AML-193 (cell line): ENCODE data around the gene LRRTM2.

Experiments
- DNase-seq, 2 experiments: peaks; one replicate each; lab custom pipeline; 2025; lab: John Stamatoyannopoulos, UW

Gene LRRTM2

DNA sequence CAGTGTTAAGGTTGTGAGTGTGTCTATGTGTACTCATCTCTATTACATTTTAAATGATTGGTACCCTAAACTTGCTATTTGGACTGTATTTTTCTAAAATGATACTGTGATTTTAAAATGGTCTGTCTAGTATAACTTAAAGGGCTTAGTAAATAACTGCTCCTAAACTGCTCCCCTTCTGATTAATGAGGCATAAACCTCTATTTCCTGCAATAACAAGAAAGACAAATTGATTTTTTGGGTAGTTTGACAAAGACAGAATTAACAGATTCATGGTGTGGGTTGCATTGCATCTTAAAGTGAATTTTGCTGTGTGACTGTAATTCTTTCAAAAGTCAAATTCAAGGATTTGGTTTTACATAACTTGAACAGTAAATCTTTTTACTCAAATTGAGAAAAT is 8.1 kb upstream of the LRRTM2 start:
- no peak for DNase-seq

DNA sequence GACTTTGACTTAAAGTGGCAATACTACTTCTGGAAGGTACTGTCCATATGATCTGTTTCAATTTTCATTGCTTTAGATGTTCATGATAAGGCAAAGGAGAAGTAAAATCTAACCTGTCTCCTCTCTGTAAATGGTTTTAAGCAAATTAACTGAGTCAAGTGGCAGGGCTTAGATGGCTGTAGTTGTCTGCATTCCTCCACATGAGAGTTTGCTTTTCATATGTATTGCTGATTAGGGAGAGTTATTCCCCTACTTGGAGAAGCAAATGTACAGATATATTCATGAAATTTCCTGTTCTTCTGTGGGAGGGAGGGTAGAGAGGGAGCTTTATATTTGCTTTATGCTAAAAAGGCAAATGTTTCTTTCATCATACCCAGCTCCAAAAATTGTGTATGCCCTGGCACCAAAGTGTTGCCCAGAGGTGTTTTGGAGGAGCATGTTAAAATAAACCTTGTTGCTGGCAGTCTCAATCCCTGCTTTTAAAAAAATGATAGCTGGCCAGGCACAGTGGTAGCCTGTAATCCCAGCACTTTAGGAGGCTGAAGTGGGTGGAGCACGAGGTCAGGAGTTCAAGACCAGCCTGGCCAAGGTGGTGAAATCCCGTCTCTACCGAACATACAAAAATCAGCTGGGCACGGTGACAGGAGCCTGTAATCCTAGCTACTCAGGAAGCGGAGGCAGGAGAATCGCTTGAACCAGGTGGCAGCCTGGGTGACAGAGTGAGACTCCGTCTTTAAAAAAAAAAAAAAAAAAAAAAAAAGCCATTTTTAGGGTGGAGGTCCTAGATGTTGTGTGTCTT is 3.5 kb upstream of the LRRTM2 start:
- DNase-seq: no peak

DNA sequence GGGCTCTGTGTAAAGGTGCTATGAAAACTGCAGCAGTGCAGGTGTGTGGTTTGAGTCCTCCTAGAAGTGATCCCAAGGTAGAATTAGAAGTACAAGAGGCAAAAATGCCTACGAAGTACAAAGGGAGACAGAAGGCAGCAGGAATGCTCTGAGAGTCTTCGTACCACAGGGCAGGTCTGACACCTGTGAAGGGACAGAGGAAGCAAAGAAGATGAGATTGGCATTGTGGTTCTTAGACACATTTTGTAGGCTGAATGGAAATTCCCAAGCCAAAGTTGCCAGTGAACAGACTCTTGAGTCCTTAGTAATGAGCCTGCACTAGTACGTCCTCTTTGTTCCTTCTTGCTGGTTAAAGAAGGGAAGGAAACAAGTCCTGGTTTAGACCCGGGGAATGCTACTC is 1.7 kb upstream of the LRRTM2 start:
- no peak for DNase-seq

DNA sequence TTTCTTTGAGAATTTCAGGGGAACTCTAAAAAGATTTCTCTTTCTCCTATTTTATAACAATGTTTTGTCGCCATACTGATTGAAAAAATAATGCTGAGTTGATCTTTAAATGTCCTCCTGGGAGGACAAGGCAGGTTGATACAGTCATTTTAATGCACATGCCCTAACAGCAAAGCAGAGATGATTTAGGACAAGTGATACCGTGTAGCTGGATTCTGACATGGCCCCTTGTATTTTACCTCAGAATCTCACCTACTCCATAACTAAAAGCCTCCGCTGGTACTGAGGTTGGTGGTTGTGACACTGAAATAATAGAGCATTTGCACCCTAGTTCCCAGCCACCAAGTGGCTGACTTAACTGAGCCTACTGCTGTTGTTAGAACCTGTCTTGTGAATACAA is 811 bp upstream of the LRRTM2 start:
- no peak for DNase-seq

DNA sequence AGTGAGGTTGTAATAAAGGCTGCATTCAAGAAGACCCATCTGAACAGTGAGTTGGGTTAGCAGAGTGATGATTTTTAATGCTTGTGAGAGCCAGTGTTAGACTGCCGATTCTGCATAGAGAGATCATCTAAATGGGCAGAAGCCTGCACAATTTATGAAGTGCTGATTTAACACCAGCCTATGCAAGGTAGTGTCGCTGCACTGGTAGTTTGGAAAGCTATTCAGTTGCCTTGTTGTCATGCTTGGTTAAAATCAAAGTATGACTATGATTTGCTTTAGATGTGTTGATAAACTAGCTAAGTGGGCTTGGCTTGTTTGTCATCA is 379 bp upstream of the LRRTM2 start:
- no peak for DNase-seq

DNA sequence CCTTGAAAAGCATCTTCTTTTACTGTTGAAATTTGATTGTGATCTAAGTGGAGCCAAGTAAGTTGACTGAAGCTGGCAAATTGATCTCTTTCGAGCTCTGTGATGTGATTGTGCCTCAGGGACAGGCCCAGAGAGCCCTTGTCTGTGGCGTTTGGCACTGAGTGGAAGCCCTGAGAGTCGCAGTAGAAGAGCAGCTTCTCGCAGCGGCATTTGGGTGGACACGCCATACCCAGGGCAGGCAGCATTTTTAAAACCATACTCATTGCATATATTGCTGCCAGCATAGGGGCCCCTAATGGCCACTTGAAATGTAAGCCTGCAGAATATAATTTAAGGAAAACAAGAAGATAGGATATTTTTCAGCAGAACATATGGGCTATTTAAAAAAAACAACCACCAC is 894 bp downstream of the LRRTM2 start:
- no peak for DNase-seq

DNA sequence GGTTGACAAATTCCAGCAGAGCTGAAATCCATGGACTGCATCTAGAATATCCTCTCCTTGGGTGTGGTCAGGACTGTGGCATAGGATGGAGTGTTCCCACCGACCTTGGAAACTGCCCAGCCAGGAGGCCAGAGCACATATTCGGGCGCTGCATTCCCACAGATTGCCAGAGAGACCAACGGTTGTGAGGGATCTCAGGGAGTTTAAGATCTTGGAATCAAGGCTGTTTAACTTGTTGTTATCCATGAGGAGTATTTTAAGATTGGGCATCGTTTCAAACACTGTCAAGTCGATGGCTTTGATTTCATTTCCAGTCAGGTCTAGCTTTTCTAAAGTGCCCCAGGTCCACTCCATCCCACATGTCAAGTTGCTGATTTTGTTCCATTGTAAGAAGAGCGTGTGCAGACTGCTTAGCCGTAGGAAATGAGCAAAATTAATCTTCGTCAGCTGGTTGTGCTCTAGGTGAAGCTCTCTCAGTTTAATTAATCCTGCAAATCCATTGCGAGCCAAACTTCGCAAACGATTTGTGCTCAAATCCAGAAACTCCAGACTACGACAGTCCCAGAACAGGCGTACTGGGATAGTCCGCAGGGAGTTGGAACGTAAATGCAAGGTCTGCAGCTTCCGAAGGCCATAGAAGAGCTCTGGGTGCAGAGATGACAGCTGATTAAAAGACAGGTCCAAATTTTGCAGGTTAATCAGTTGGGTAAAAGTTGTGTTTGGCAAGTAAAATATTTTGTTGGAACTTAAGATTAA is 1.5 kb downstream of the LRRTM2 start:
- no peak for DNase-seq

DNA sequence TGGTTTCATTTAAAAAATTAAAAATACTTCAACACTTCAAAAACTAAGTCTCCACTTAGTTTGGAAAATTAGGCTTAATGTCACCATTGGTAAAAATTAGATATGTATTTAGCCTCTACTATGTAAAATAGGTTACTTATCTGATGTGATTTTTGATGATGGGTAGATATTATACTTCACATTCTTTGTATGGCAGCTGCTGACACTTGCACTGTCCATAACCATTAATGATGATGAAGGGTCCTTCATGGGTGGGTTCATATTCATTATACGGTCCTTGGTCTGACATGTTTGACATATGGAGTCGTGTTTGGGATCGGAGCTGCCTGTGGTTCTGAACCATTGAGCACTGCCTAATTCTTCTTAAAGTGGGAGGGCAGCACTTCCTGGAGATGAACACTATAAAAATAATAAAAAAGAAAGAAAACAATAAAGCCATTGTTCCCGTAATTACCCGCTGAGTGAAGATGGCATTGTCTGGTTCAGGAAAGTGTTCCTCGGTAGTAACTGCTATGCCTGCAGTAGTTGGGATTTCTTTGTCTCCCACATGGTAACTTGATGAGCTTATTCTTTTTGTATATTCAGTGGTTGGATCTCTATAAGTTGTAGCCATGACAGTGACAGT is 2.2 kb downstream of the LRRTM2 start:
- DNase-seq: no peak

DNA sequence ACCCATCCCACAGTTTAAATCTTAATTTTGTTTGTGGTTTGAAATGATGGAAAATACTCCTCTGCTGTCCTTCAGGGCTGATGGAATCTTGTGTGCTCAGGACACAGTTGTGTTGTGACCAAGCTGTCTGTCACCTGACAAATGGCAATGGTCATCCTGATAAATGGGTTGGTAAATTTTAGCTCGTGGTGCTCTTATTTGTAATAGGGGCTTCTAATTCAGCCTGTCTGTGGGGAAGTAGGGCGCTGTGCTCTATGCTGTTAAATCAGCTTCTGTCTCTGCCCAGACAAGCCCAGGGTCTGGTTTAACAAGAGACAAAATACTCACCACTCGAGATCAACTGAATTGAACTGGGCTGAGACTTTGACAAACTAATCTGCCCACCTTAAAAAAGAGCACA is 4.5 kb downstream of the LRRTM2 start:
- no peak for DNase-seq

DNA sequence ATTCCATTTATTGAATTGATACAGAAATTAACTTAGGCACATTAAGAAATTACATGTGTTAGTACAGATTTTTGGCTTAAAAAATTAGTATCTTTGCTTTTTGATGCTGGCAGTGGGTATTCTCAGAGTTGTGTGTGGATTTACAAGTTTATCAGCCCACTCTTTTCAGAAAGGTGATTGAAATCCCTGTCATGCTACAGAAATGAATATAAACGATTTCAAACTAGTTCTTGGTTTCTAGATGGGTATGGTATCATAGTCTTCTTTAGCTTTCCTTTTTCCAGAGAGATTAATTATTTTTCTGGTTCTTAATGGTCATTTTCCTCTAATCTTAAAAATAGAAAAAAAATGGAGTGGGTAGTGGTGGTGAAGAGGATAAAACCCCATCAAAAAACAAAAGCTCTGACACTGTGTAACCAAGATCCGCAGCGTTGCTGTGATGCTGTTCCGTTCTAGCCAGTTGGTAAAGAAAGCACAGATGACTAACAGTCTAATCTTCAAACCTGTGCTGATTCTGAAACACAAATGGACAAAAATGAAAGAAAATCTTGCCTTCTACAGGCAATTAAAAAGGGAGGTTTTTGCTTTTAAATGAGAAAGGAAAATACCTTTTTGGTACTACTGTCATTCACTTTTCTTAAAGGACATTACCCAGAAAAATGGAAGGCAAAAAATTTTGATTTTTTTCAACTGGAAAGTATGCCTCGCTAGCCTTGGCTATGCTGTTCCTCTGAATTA is 5.2 kb downstream of the LRRTM2 start:
- no peak for DNase-seq

DNA sequence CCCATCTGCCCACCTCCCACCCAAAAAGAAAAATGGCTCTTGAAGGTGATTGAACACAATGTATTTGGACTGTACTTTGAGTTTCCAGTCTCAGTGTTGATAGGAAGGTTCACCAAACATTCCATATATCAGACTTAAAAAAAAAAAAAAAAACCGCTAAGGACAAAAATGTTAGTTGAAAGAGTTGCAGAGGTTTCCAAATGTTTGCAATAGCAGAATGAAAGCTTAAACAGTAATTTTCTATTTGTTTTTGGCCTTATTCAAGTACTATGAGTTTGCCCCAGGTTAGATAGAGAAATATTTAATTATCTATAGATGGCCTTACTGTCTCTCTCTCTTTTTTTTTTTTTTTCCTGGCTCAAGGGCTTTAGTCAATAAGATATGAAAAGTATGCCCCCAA is 6.1 kb downstream of the LRRTM2 start:
- DNase-seq: no peak

DNA sequence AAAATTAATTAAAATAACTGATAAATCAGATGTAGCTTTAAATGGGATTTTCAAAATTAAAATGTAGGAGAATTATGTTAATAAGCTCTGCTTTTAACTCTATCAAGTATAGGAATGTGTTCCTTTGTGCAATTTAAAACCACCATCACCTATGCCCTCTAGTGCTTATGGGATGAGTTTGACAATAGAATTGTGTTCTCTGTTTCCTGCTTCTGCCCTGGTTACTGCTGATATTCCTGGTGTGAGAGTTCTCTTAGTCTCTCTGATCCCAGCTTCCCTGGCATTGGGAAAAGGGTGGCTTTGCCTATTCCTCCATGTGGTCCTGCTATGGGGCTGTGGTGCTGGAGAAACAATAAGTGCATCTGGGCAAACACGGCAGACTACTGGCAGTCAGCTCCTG is 8.1 kb downstream of the LRRTM2 start:
- DNase-seq: no peak

DNA sequence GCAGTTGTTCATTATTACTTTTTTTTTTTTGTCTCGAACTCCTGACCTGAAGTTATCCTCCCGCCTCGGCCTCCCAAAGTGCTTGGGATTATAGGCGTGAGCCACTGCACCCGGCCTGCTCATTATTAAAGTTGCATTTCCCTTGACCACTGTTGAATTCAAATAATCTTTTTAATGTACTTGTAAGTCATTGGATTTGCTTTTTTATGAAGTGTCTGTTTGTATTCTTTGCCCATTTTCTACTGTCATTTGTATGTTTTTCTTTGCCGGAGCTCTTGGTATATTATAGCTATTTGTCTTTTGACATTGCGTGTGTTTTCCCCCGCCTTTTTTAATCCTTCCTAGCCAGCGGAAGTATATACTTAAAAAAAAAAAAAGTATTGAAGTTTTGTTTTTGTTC is 22.0 kb downstream of the LRRTM2 start:
- no peak for DNase-seq

DNA sequence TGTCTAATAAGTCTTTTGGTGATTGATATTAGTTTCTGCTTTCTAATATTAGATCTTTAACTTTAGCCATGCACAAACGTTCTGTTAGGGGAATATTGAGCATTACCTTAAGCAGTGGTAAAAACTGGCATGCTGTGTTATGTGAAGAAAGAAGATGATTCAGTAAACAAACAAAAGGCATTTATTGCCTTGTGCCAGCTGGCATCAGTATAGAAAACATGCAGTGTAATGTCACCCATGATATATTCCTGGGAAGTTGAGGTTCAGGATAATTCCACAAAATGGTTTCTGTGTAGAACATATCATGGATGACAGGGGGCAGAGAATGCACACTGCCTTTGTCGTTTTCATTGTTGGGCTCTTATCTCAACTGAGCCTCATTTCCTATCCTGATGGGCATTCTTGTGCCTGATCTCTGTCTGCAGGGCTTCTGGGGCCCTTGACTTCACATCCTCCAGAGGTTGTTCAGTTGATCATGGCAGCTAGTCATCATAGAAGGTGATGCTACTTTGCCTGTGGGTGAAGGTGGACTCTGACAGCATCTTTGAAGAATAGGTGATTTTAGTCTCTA is 24.2 kb downstream of the LRRTM2 start:
- DNase-seq: no peak

DNA sequence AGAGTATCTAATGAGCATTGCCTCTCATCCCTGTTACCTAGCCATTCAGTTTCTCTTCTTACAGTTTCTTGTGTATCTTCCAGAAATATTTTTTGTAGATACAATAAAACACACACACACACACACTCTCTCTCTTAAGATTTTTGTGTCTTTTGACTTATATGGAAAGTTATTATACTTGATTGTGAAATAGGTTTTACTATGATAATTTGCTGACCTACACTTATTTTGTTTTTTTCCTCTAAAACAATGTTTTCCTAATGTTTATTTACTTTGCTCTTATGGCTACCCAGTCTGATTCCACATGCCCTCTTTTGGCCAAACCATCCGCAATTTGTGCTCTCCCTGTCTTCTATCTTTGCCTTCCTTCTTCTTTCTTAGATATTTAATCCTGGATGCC is 25.3 kb downstream of the LRRTM2 start:
- no peak for DNase-seq

DNA sequence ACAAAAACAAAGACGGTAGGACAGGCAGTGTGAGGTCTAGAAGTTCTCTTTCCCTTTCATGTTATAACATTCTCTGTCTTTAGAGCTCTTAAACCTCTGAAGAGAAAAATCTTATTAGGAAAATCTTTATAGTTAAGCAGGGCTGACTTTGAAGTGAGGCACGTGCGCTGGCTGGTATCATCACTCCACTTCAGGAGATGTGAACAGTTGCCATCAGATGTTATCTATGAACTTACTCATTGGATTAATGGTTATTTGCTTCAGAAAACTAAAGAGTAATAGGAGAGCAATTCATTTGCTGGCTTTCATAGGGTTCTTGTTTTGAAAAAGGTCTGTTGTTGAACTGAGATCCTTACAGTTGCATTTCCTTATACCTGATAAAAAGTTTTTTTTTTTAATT is 25.7 kb downstream of the LRRTM2 start:
- DNase-seq: no peak

DNA sequence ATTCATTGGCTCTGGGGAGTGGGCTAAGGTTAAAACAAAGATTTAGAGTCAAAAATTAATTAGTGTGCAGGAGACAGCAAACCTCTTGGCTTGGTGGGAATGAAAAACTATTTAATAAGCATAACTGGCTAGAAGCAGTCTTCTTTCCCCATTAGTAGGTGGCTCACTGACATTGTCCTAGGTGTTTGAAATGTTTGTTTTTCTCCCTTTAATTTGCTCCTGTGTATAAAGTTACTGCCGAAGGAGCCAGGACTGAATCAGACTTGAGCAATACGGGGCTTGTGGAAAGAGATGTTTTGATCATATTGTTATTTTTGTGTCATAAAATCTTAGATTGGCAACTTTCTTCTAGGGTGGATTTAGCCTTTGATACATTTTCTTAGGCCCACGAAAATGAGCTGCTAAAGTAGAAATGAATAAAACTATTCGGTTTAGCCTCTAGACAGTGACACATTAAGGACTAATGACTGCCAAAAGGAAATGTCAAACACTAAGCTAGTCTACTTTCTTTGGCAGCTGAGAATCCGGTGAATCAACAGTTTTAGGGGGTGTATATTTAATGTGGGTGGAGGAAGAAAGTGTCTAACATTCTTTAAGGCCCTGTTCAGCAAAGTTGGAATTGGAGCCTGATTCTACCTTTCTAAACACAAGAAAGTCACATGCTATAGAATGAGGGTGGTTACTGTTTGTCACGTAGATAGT is 30.2 kb downstream of the LRRTM2 start:
- no peak for DNase-seq

DNA sequence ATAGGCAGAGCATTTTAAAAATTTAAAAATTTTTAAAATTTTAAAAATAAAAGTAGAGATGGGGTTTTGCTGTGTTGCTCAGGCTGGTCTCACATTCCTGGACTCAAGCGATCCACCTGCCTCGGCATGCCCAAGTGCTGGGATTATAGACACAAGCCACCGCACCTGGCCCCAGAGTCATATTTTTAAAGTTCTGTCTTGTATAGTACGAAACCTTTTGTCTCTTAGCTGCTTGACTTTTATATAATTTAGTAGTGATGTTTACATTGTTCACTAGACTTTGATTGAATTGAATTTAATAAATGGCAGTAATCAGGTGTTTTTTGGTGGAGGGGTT is 31.0 kb downstream of the LRRTM2 start:
- DNase-seq: no peak

DNA sequence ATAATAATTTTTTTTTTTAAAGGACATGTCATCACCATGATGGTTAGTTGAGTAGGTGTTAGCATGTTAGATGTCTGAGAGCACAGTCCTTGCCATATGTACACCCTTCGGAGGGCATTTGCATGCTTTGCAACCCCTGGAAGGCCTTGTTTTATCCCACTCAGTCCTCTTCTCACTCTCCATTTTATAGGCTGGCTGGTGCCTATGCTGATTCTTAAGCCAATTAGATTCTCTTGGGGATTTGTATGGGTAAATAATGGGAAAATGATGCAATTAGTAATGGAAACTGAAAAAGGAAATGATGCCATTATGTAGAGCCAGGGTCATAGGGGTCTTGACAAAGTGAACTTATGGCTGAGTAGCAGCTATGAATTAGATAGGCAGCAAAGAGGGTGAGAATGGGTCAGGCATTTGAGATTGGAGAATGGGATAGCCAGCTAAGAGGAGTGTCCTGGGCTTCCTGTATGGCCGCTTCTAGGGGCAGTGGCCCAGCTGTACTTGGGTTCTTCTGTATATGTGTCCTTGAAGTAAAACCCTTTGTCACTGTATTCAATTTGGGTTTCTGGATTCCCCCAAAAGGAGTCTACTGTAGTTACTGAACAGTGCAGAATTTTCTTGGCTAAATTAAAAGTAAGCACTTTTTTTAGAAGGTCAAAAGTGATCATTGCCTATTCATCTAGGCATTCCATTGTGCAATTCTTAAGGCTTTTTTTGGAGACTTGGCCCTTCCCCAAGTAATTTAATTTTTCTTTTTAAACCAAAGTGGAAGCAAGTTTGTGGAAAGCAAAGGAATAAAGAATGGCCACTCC is 31.6 kb downstream of the LRRTM2 start:
- no peak for DNase-seq

DNA sequence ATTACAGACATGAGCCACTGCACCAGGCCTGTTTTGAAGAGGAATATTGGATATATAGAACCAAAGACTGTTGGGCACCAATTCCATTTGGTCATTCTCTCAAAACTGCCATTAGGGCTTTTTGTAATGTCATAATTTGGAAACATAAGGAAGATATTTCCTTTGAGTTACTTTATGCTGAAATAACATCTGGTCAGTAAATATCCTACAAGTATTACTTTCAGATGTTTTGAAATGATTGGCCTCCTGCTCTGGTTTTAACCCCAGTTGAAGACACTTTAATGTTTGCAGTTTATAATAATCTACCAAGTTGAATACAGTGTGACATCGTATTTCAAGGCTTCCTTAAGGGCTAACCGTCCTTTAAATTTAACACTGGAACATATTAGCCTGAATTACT is 33.6 kb downstream of the LRRTM2 start:
- DNase-seq: no peak

DNA sequence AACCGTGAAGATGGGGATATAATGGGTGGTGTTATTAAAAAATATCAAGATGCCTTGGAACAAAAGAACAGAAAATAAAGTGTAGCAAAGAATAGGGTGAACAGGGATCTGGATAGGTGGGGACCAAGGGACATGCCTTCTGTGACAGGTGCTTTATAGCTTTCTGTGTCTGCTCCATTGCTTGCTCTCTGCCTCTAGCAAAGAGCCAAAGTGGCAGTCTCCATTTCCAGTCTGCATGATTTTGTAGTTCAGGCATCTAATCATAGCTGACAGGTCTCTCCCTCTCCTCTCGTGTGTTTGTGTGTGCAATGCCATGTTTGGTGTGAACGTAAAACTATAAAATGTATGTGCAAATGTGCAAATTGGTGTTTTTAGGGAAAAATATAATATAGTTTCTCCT is 35.0 kb downstream of the LRRTM2 start:
- no peak for DNase-seq
